Measurements from ENCODE around the gene SPACA6. TPM values are rescaled to one million over a fixed set of nuclear protein-coding genes. Genes with fewer than 3 reads are reported as not detected.

SPACA6 gene
- total and polyA plus RNA-seq, 2 of the 8 experiments (the other 6 are each of a cell fraction or from before 2014, with no cell fraction given): 7.1 to 7.5 TPM

GRCh38 chr19:51644636-51645271, 48.4 kb upstream of the SPACA6 start:
- POLR2A ChIA-PET (ENCODE audit: partially characterized antibody): interaction anchor here (1.4 kb wide), 1 partner anchor 10 kb away, joined by 5 read pairs; no protein-coding TSS in a partner anchor
- no peak for FAIRE-seq
- TF ChIP-seq RNF2 (IDR thresholded peaks at IDR 0.05; ENCODE audit: borderline replicate concordance, low read depth, low read length, missing control alignments, poor library complexity, severe bottlenecking): no peak
- TF ChIP-seq JUN (IDR thresholded peaks at IDR 0.05; ENCODE audit: low read depth, low read length): no peak
- TF ChIP-seq RFX5 (IDR thresholded peaks at IDR 0.05; ENCODE audit: borderline replicate concordance, low read depth, low read length): no peak
- no peak for TF ChIP-seq PHF8 (conservative IDR thresholded peaks at IDR 0.05; ENCODE audit: low read depth, low read length)
- no peak for TF ChIP-seq MAX (IDR thresholded peaks at IDR 0.05)
- TF ChIP-seq, protein P1, sequence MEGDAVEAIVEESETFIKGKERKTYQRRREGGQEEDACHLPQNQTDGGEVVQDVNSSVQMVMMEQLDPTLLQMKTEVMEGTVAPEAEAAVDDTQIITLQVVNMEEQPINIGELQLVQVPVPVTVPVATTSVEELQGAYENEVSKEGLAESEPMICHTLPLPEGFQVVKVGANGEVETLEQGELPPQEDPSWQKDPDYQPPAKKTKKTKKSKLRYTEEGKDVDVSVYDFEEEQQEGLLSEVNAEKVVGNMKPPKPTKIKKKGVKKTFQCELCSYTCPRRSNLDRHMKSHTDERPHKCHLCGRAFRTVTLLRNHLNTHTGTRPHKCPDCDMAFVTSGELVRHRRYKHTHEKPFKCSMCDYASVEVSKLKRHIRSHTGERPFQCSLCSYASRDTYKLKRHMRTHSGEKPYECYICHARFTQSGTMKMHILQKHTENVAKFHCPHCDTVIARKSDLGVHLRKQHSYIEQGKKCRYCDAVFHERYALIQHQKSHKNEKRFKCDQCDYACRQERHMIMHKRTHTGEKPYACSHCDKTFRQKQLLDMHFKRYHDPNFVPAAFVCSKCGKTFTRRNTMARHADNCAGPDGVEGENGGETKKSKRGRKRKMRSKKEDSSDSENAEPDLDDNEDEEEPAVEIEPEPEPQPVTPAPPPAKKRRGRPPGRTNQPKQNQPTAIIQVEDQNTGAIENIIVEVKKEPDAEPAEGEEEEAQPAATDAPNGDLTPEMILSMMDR (IDR thresholded peaks at IDR 0.05; ENCODE audit: control extremely low read depth in 1 of 3, insufficient read depth in 1 of 3, low read depth in 1 of 3, low read length in 3 of 3): no peak
- no peak for TF ChIP-seq NRF1 (IDR thresholded peaks at IDR 0.05; ENCODE audit: low read depth, low read length)
- no peak for TF ChIP-seq CBX8 (IDR thresholded peaks at IDR 0.05; ENCODE audit: borderline replicate concordance, low read depth, low read length)
- TF ChIP-seq EP300 (IDR thresholded peaks at IDR 0.05; ENCODE audit: borderline replicate concordance in 1 of 2, low read depth in 2 of 2, low read length in 2 of 2): no peak

More at GRCh38 chr19:51644636-51645271, 48.4 kb upstream of the SPACA6 start:
- Histone ChIP-seq H4K91ac (replicated peaks; ENCODE audit: insufficient read length, low read length) (no peak overlapping the region), H4K5ac (ENCODE audit: insufficient read length, low read depth, low read length) (no peak overlapping the region), H3K4me2 (ENCODE audit: insufficient read depth in 1 of 2, low read depth in 2 of 2, low read length in 2 of 2) (no peak overlapping the region), H3K23me2 (ENCODE audit: low read depth, low read length) (no peaks in the 10 kb centered on the region), H3K79me1 (ENCODE audit: low read depth, low read length) (no peaks in the 10 kb centered on the region), H3K27ac (ENCODE audit: low read depth, low read length) (no peak overlapping the region), H2AK5ac (ENCODE audit: low read depth, low read length) (no peak overlapping the region), H3K56ac (replicated peaks; ENCODE audit: insufficient read length, low read depth, low read length) (no peak overlapping the region), H2AFZ (ENCODE audit: low read length) (no peak overlapping the region), H2BK12ac (ENCODE audit: low read depth, low read length) (no peak overlapping the region), H2BK120ac (replicated peaks; ENCODE audit: low read depth, low read length) (no peak overlapping the region), H3K4ac (replicated peaks; ENCODE audit: insufficient read length, low read depth, low read length) (no peak overlapping the region), H3K4me3 (ENCODE audit: extremely low read depth in 1 of 4, insufficient read depth in 2 of 4, low read depth in 3 of 4, low read length in 4 of 4) (no peak overlapping the region), H3K18ac (ENCODE audit: extremely low read depth, low read length) (no peak overlapping the region), H3K9ac (replicated peaks in 1 of 4; ENCODE audit: extremely low read depth in 1 of 4, low read depth in 3 of 4, low read length in 3 of 4) (no peak overlapping the region), H2BK20ac (ENCODE audit: low read length) (no peak overlapping the region), H3K23ac (ENCODE audit: insufficient read length) (no peak overlapping the region), H2BK15ac (ENCODE audit: low read length) (no peak overlapping the region), H3K4me1 (replicated peaks in 1 of 4; ENCODE audit: control insufficient read depth in 3 of 4, insufficient read depth in 4 of 4, low read length in 3 of 4) (no peaks in the 10 kb centered on the region), H3K79me2 (ENCODE audit: control insufficient read depth in 1 of 2, insufficient read depth in 2 of 2, low read length in 2 of 2) (no peaks in the 10 kb centered on the region), H3K9me3 (ENCODE audit: insufficient read depth in 2 of 2, low read depth in 1 of 2, low read length in 1 of 2) (peaks cover 49 to 62% of the 10 kb centered on the region in 2 experiments), H3K36me3 (ENCODE audit: control insufficient read depth in 2 of 4, insufficient read depth in 4 of 4, low read length in 3 of 4) (no peaks in the 10 kb centered on the region), H4K20me1 (replicated peaks in 1 of 2; ENCODE audit: control insufficient read depth in 1 of 2, insufficient read depth in 2 of 2, low read length in 2 of 2) (no peaks in the 10 kb centered on the region), H3K14ac (ENCODE audit: insufficient read length) (no peak overlapping the region), H3K27me3 (replicated peaks in 1 of 4; ENCODE audit: control insufficient read depth in 3 of 4, extremely low read depth in 1 of 4, insufficient read depth in 3 of 4, low read length in 3 of 4) (no peaks in the 10 kb centered on the region), H4K8ac (ENCODE audit: extremely low read depth, insufficient read depth, low read length) (no peak overlapping the region), H2BK5ac (ENCODE audit: low read depth, low read length) (no peak overlapping the region)
- CTCF ChIA-PET (ENCODE audit: partially characterized antibody): interaction anchor here (0.9 to 2.4 kb wide), 4 partner anchors 13 to 171 kb away, joined by 3 to 13 read pairs (median 4); no protein-coding TSS in a partner anchor
- WGBS, 2 experiments (ENCODE audit: extremely low coverage in 1 of 2, insufficient coverage in 1 of 2, insufficient read length in 1 of 2, insufficient replicate concordance in 2 of 2, low coverage in 1 of 2, low lambda C conversion rate in 2 of 2, missing lambda C conversion rate in 1 of 2): 81% methylated on average over 11 of the region's 11 CpGs; no CpG with 5 or more reads in 1 of the 2 experiments
- no peak for DNase-seq (ENCODE audit: low read depth in 1 of 2, low spot score in 2 of 2)
